ENCODE data around the gene SNTA1. TPM values are rescaled to one million over a fixed set of nuclear protein-coding genes. Genes with fewer than 3 reads are reported as not detected.
"Not testable (repeated sequence)": the region's sequence is repeated elsewhere in the genome, so short reads cannot be mapped to it uniquely, and the experiment has no call there.

The SNTA1 gene
- total RNA-seq, 4 donors from 2014 or later, result 26.8 to 54.6 (median 51.9) TPM

DNA sequence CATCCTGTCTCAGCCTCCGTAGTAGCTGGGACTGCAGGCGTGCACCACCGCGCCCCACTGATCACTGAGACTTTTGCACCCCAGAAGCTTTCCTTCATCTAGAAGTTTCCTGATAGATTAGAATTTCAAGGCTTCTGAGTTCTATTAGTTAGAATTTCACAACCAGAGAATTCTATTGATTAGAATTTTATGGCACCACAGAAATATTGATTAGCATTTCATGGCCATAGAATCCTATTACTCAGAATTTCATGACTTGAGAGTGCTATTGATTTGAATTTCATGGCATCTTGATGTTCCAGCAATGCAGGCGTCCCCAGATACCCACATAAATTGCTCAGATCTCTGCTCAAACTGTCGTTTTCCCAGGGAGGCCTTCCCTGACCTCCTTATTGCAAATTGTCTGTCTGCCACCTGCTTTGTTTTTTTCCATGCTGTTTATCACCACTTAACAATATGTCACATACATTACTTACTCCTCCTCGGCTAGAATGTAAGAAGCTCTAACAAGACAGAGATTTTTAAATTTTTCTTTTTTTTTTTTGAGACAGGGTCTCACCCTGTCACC lies 29.4 kb upstream of the SNTA1 start:
- no peaks in the 10 kb centered on the region for H3K27me3 ChIP-seq
- no peaks in the 10 kb centered on the region for H3K4me1 ChIP-seq
- 89 to 93% methylated on average over 6 to 7 of the region's 7 CpGs for WGBS, 2 donors (ENCODE audit: low coverage in 1 of 2)
- no peak overlapping the region for H3K4me3 ChIP-seq
- no peak overlapping the region for H3K27ac ChIP-seq
- no peaks in the 10 kb centered on the region for H3K36me3 ChIP-seq
- TF ChIP-seq, protein P1, sequence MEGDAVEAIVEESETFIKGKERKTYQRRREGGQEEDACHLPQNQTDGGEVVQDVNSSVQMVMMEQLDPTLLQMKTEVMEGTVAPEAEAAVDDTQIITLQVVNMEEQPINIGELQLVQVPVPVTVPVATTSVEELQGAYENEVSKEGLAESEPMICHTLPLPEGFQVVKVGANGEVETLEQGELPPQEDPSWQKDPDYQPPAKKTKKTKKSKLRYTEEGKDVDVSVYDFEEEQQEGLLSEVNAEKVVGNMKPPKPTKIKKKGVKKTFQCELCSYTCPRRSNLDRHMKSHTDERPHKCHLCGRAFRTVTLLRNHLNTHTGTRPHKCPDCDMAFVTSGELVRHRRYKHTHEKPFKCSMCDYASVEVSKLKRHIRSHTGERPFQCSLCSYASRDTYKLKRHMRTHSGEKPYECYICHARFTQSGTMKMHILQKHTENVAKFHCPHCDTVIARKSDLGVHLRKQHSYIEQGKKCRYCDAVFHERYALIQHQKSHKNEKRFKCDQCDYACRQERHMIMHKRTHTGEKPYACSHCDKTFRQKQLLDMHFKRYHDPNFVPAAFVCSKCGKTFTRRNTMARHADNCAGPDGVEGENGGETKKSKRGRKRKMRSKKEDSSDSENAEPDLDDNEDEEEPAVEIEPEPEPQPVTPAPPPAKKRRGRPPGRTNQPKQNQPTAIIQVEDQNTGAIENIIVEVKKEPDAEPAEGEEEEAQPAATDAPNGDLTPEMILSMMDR (IDR thresholded peaks at IDR 0.05), result no peak
- TF ChIP-seq EP300 (IDR thresholded peaks at IDR 0.05) (no peak), POLR2AphosphoS5 (IDR thresholded peaks at IDR 0.05) (no peak), POLR2A (IDR thresholded peaks at IDR 0.05) (no peak)
- no peak for ATAC-seq
- H3K9me3 ChIP-seq, result no peaks in the 10 kb centered on the region

DNA sequence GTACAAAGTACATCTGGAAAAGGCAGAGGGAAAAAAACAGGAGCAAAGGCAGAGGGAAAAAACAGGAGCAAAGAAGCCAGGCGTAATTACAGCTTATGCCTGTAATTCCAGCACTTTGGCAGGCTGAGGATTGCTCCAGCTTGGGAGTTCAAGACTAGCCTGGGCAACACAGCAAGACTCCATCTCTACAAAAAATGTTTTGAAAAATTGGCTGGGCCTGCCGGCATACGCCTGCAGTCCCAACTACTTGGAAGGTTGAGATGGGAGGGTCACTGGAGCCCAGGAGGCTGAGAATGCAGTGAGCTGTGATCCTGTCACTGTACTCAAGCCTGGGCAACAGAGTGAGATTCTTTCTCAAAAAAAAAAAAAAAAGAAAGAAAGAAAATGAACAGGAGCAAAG lies 27.3 kb upstream of the SNTA1 start:
- H3K27ac ChIP-seq, result no peak overlapping the region
- H3K4me1 ChIP-seq, result no peaks in the 10 kb centered on the region
- WGBS, 2 donors (ENCODE audit: low coverage in 1 of 2), result 78 to 80% methylated on average over 3 of the region's 3 CpGs
- H3K27me3 ChIP-seq, result no peaks in the 10 kb centered on the region
- H3K36me3 ChIP-seq, result no peaks in the 10 kb centered on the region
- no peaks in the 10 kb centered on the region for H3K9me3 ChIP-seq
- TF ChIP-seq POLR2A (IDR thresholded peaks at IDR 0.05) (no peak), EP300 (IDR thresholded peaks at IDR 0.05) (no peak)
- no peak for ATAC-seq
- no peak overlapping the region for H3K4me3 ChIP-seq

DNA sequence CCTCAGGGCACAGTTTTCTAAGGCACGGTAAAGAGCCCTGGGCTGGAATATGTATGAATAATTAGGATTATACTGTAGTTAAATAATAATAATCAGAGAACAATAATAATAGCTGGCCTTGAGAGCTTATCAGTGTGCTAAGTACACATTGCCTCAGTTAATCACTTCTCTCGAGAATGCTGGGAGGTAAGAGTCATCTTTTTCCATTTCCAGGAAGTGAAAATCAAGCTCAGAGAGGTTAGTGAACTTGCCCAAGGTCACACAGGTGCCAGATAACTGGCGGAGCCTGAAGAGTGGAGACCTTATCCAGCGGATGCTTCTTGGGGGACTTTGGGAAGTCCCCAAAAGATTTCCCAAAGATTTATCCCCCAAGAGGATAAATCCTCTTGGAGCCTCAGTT lies 26.9 kb upstream of the SNTA1 start:
- Histone ChIP-seq H3K9me3 (no peaks in the 10 kb centered on the region), H3K27me3 (no peaks in the 10 kb centered on the region), H3K4me1 (no peaks in the 10 kb centered on the region), H3K4me3 (no peak overlapping the region), H3K36me3 (no peaks in the 10 kb centered on the region), H3K27ac (no peak overlapping the region)
- TF ChIP-seq, protein P1 (IDR thresholded peaks at IDR 0.05), result no peak
- TF ChIP-seq EP300 (IDR thresholded peaks at IDR 0.05), result no peak
- TF ChIP-seq POLR2AphosphoS5 (IDR thresholded peaks at IDR 0.05), result no peak
- TF ChIP-seq POLR2A (IDR thresholded peaks at IDR 0.05), result no peak
- ATAC-seq, result no peak
- 43 to 78% methylated on average over 1 to 4 of the region's 4 CpGs for WGBS, 2 donors (ENCODE audit: low coverage in 1 of 2)

DNA sequence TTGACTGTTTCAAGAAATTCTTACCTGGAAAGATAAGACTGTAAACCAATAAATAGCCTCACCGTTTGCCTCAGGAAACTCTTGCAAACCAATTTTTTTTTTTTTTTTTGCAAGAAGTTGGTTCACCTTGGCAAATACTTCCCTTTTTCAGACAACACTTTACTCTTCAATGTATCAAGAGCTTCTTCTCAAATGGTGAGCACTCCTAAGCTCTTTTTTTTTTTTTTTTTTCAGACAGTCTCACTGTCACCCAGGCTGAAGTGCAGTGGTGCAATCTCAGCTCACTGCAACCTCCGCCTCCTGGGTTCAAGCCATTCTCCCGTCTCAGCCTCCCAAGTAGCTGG lies 22.7 kb upstream of the SNTA1 start:
- Histone ChIP-seq H3K27ac (peak overlapping the region in 2 of 4 donors; percentile 24 to 53), H3K27me3 (no peaks in the 10 kb centered on the region), H3K9me3 (no peaks in the 10 kb centered on the region), H3K36me3 (no peaks in the 10 kb centered on the region), H3K4me3 (no peak overlapping the region), H3K4me1 (peaks cover 0 to 10% (median 4%) of the 10 kb centered on the region in 3 donors)
- 48 to 57% methylated on average over 1 of the region's 3 CpGs for WGBS, 2 donors (ENCODE audit: low coverage in 1 of 2)
- TF ChIP-seq, protein P1 (IDR thresholded peaks at IDR 0.05), result no peak
- TF ChIP-seq EP300 (IDR thresholded peaks at IDR 0.05) (no peak), POLR2AphosphoS5 (IDR thresholded peaks at IDR 0.05) (no peak), POLR2A (IDR thresholded peaks at IDR 0.05) (no peak)
- ATAC-seq, result no peak

DNA sequence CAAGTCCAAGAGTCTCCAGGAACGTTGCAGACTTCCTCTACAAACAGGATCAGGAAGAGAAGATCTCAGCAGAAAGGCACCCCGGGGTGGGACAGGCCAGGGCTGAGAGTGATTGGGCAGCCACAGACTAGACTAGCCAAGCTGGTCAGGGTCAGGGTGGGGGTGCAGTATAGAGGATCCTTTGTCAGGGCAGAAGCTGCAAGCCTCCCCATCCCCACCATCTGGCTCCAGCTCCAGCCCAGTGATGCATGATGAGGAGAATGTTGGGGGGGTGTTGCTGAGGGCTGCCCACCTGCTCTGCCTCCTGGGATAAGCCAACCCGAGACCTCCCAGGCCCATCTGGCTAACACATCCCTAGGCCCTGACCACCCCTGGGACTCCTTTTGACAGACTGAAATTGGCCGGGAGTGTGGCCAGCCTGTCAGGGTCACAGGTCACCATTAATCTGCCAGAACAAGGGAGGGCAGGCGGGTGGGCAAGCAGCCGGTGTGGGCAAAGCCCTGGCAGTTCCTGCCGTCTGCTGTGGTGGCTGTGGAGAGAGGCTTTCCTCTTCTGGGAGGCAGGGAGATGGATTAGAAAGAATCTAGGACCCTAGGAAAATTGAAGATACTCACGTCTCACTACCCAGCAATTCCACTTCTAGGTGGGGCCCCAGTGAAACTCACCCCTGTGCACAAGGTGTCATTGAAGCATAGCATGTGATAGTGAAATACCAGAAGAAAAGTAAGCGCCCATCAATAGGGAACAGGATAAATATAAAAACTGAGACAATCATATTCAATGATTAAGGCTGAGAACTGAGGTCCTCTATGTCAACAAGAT lies 22.1 kb upstream of the SNTA1 start:
- ATAC-seq, result no peak
- Histone ChIP-seq H3K27ac (peak overlapping the region in 2 of 4 donors; percentile 24 to 53), H3K27me3 (no peaks in the 10 kb centered on the region), H3K4me1 (peaks cover 0 to 10% (median 4%) of the 10 kb centered on the region in 3 donors), H3K9me3 (no peaks in the 10 kb centered on the region), H3K4me3 (no peak overlapping the region), H3K36me3 (no peaks in the 10 kb centered on the region)
- TF ChIP-seq POLR2AphosphoS5 (IDR thresholded peaks at IDR 0.05) (no peak), POLR2A (IDR thresholded peaks at IDR 0.05) (no peak), EP300 (IDR thresholded peaks at IDR 0.05) (no peak)
- TF ChIP-seq, protein P1 (IDR thresholded peaks at IDR 0.05), result no peak
- WGBS, 2 donors (ENCODE audit: low coverage in 1 of 2), result 64 to 80% methylated on average over 2 to 4 of the region's 9 CpGs

DNA sequence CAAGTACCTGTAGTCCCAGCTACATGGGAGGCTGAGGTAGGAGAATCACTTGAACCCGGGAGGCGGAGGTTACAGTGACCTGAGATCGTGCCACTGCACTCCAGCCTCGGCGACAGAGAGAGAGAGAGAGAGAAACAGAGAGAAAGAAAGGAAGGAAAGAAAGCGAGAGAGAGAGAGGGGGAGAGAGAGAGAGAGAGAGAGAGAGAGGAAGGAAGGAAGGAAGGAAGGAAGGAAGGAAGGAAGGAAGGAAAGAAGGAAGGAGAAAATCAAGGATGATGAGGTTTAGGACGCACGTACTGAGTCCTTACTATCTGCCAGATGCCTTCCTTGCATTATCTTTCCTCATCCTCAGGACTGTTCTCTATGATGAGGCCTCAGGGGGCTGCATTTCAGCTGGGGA lies 21.2 kb upstream of the SNTA1 start:
- not testable (repeated sequence) for H3K9me3 ChIP-seq, ATAC-seq, H3K4me1 ChIP-seq, H3K4me3 ChIP-seq, H3K27me3 ChIP-seq, H3K36me3 ChIP-seq
- 85 to 86% methylated on average over 8 of the region's 8 CpGs for WGBS, 2 donors (ENCODE audit: low coverage in 1 of 2)
- H3K27ac ChIP-seq, result peak overlapping the region in 2 of 4 donors; percentile 15 to 42
